Inflammatory macrophage (primary cell): Measurements from ENCODE around the gene BCCIP.

Experiments
- DNase-seq, 2 donors: peaks; one replicate each; pipeline ENCODE4 v3.0.0-alpha.2; 2020 to 2022

The BCCIP gene

DNA sequence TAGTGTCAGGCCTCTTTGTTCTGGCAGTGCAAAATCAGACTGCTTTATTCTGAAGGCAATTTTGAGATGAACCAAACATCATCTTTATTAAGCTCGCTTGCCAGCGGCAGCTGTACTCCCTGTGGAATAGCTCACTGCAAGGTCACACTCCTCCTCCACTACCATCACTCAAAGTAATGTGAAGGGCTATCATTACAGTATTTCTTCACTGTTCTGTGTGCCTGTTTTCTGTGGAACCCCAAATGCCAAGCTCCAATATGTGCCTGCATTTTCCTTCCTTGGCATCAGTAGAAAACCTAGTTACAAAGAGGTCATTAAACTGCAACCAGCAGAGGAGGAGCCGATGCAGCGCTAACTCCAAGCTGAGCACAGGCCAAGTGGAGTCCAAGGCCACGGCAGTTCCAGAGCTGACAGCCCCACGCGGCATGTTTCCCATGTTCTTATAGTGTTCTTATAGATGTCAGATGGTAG lies 21.4 kb downstream of the BCCIP start:
- no peak for DNase-seq

DNA sequence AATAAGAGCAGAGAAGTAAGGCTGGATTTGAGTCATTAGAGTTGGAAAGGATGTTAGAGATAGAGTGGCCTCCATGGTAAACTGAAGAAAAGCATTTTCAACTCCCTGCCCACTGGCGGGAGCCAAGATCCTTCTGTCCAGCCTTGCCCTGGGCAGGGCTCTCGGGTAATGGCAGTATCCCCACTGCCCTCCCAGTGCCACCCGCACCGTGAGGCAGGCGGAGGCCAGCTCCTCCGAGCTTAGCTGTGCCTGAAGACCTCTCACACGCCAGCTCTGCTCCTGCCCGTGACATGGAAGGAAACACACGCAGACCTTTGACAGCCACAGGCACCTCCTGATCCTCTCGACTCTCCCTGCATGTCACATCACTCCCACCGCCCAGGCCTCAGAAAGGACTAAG lies 22.3 kb downstream of the BCCIP start:
- no peak for DNase-seq

DNA sequence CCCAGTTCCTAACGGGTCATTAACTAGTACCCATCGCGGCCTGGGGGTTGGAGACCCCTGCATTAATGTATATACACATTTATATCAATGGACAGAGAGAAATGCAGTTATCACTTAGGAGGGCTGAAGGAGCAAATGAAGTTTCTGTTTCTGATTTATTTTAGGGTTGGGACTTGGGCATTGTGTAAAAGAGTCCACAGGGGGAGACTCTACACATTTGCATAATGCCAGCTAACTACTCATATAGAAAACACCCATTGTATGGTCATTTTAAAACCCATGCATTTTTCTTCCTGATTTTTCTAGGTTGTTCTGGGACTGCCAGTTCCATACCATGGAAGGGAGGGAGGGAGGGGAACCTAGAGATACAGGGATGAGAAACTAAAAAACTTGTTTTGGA lies 23.5 kb downstream of the BCCIP start:
- DNase-seq = no peak

DNA sequence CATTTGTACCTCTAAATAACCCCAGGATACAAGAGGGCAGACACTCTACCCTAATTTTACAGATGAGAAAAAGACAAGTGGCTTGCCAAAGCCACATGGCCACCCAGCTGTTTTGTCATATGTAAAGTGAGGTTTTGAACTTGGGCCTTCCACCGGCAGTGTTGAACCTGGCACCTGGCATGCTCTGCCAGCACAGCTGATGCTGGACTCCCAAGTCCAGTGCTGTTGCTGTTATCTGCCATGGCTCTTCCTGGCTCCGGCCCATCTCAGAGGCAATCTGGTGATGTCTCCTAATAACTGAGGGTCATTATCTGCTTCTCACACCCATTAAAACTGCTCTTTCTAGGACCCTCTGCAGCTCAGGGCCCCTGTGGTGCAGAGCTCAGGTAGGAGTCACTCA lies 25.0 kb downstream of the BCCIP start:
- DNase-seq = no peak

DNA sequence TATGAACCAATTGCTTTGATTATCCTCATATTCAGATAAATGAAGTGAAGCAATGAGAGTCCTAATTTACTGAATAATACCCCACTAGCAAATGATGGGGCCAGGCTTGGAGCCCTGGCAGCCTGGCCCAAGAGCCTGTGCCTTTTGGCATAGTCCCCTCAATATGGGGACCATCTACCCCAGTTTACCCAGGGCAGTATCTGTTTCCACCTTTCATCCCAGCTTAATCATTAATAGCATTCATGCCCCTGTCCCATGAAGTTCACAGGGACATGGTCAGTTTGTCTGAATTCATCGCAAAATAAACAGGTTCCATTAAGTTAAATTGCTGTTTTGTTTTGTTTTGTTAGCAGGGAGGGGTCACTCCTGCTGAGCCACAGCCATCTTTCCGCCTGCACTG lies 25.5 kb downstream of the BCCIP start:
- DNase-seq = no peak

DNA sequence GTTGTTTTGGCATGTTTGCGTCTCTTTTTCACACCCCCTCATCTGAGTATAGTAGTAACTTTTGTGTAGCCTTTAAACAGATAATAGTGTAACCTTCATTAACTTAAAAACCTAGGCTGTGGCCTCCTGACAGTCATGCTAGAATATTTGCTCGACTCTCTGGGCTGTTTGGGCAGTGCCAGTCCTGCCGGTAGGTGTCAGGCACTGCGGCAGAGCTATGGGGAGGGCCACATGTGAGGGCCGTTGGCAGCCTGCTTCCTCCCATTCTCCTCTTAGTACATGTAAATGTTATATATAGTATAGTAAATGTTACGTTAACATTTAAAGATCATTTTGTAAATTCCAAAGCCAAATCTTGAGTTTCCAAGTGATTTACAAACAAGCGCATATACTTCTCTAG lies 26.1 kb downstream of the BCCIP start:
- no peak for DNase-seq

DNA sequence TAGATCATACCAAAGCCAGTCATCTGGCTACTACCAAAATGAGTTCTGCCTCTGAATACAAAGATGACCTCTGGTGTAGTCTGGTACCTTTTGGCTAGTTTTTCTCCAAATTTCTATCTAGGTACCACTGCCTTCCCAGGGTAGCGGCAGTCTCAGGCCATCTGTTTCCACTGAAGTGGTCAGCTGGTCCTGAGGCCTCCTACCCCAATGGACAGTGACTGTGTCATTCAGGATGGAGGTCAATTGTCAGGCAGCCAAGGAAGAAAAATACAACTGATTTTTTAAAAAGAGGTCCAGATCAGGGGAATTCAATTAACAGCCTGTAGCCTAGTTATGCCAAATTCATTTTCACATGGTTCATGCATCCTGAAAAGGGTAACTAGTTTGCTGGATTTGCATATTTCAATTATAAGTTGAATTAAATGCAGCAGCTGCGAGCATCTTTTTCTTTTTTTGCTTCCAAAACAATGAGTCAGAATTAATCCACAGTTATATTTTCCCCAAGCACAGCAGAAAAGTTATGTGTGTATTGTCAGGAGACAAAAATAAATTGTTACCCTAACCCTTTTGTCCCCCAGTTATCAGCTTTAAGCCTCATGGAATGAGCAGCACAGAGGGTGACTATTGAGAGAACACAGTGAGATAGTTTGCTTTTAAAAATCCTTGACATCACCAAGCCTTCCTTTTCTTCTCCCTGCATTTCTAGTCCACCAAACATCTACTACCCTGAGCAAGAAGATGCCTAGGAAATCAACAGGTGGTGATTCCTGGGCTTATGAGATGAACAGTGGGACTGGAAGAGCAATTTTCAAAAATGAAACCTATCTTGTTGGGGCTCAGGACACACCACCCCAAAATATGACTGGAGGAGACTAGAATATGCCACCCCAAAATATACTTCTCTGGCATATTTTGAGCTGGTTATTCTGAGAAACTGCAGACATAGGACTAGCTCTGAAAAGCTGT lies 27.7 kb downstream of the BCCIP start:
- no peak for DNase-seq

DNA sequence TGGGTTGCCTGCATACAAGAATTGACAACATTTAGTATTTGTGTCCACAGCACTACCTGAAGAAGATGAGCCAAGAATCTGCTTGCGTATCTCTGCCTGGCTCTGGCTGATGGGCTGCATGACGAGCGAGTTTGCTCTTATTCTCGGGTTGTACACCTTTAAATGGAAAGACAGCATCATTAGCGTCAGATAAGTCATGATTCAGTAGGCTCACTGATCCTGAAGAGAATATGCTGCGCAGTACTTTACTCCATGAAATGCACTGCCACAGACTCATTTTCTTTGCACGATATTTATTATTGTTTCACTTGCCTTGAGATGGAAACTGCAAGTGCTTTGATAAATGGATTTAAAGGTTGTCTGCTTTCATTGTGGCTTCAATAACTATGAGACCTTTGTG lies 29.1 kb downstream of the BCCIP start:
- DNase-seq = no peak

DNA sequence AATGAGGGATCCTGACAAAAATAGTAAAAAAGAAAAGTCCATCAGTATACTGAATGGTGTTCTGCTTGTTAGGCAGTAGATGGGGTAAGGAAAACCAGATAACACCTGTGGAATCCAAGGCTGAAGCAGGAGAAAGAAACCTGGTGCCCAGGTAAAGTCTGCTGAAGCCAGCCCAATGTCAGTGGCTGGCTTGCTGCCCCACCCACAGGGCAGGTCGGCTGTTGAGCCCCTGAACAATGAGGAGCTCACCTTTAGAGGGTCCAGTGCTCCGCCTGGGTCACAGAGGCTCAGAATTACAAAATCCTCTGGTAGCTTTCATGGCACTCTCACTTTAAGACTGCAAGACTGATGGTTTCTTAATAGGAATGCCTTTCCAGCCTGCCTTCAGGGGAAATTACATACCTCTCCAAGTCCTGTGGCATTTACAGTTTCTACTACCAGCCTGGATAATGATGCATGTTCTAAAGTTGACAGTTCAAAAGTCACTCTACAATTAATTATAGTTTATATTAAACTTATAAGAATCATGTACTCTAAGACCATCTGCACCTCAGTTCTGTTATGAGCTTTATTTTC lies 33.9 kb downstream of the BCCIP start:
- no peak for DNase-seq

DNA sequence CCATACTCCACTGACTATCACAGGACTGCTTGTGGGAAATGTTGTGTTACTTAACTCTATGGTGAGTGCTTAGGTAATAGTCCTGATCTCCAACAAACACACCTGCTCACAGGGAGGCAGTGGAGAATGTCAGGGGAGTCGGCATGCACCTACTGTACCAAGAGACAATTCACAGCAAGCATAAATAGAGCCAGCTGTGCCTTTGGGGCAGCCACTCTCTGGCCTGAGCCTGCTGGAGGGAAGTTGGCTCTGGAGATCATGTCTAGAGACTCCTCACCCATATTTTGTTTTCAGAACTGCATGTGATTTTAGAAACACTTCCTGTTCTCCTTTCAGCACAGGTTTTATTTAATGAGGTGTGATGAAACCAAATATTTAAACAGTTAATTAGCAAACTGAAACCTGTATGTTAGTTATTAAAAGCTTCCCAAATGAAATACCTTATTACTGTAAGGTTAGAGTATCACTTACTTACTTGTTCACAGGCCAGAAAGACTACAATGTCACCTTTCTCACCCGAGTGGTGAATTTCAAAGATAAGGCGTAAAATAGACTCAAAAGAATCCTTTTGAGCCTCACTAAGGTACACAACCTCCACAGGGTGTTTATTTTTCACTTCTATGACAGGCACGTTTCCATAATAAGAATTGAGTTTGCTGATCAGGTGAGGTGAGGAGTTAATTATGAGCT lies 35.9 kb downstream of the BCCIP start:
- peak in 1 of 2 donors; percentile 18 for DNase-seq

DNA sequence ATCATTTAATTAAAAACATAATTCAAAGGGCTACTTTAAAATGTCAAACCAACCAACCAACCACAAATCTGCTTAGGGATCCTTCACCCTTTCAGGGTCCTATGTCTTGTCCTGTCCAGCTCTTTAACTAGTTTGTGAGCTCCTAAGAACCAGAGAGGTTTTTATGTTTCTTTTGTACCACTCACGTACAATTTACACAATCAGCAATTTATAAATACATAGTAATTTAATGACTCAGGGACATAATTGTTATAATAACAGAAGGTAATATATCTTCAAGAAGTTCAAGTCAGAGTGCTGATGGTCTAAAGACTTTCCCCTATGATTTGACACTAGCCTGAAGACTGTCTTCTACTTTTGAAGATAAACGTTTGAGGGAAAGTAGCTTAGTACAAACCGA lies 41.8 kb downstream of the BCCIP start:
- DNase-seq = no peak

DNA sequence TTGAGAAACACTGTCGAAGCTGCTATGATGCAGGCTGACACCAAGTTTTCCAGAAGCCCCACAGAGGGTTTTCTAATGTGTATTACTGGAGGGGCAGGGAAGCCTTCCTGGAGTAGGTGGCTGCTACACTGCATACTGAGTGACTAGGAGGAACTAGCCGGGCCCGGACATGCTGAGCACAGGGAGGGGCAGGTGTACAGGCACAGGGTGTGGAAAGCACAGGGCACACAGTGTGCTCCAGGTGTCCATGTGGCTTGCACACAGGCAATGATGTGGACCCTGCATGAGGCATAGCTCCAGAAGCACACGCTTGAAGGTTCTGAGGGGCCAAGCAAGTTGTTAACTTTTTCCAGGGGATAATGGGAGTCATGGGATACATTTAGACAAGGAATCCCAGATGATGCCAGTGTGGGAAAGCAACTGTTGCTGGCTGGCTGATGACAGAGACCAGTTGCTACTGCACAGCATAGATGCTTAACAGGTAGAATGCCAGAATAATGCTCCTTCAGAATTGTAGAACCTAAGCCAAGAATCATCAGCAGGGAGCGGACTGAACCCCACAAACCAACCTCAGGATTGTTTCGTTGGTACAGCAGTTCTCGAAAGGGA lies 43.2 kb downstream of the BCCIP start:
- DNase-seq = no peak

DNA sequence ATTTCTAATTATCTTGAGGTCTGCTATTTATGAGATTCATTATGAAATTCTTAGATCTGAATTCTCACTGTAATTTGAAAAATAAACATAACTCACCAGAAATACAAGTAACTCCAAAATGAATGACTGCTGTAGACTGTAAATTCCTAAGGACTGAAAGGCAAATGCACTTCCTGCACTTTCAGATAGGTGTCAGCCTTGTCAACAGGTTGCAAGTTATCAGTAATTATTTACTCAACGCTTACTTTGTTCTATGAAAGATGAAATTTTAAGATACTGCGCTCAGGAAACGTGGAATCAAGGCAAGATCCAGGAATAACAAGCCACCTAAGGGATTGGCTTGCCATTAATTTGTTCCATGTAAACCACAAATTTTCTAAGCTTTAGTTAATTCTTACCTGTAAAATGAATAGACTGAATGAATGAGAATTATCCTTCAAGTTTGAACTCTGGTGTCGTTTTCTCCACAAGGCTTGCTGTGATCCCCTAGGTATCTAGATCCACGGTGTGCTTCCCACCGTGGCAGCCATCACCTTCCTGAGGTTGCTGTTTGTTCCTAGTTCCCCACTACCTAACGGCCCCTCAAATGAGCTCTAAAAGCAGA lies 45.1 kb downstream of the BCCIP start:
- DNase-seq = peak; percentile 19 to 37

DNA sequence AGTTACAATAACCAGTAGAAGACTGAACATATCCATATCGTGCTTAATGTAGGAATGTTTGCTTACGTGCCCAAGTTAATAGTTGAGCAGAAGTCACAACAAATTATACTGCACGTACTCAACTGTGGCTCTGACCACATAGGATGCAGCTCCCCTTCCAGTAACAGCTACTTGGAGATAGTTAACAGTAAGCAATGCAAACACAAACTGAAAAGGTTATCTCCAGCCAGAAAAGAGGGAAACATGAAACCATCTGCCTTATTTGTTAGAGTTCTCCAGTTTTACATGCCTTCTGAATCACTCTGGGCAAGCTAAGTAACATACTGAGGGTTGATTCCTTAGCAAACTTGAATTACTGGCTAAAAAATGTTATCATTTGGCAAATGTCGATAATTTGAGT lies 48.0 kb downstream of the BCCIP start:
- no peak for DNase-seq

DNA sequence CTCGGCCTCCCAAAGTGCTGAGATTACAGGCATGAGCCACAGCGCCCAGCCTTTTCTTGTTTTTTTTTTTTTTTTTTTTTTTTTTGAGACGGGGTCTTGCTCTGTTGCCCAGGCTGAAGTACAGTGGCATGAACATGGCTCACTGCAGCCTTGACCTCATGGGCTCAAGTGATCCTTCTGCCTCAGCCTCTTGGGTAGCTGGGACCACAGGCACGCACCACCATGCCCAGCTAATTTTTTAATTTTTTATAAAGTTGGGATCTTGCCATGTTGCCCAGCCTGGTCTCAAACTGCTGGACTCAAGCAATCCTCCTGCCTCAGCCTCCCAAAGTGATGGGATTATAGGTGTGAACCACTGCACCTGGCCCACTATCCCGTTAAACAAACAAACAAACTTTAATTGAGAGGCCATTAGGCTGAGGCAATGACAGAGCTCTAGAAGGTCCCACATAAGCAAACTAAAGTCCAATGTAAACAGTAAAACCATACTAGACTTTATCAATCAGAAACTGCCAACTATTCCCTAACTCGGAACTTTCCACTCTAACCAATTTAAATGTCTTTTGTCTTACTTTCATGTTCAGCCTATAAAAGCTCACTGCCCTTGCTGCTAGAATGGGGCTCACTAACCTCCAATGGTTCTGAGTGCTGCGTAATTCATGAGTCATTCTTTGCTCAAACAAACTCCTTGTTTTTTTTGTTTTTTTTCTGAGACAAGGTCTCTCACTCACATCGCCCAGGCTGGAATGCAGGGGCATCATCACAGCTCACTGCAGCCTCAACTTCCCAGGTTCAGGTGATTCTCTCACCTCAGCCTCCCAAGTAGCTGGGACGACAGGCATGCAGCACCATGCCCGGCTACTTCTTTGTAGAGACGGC lies 55.9 kb downstream of the BCCIP start:
- DNase-seq = no peak

DNA sequence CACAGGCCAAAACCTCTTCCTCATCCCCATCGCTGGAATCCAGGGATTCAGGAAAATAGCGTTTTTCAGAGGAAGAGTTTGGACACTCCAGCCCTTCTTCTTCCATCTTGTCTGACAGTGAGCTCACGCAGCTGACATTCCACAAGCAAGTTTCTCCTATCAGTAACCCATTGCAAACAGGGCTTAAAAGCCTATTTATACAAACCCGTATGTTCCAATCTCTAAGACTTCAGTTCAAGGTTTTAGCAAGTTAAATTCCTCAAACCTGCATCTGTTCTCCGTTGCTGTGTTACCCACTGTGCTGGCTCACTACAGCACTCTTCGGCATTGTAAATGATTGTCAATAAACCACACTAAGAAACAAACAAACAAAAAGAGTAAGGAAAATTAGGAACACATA lies 57.4 kb downstream of the BCCIP start:
- DNase-seq = no peak

DNA sequence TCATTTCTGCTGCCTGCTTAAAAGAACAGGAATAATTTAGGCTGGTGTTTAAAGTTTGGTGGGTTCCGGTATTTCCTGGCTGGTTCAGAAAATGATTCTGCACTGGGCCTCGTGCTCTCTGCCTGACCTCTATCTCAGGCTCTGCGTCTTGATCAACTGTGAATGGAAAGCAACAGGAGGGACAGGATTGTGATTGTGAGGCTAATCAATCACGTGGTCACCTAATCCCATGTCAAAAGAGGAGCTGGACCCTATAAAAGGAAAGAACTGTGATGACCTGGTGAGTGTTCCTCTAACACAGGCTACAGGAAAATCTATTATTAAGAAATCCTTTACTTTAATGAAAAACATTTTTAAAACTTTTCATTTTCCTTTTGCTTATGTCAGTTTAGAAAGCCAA lies 57.8 kb downstream of the BCCIP start, which contains the start of gene DHX32:
Gene DHX32 (minus strand): TSS at position 101 of the 400 bp plus-strand sequence. CDS start 468 bp downstream, outside the sequence.
- DNase-seq = no peak

DNA sequence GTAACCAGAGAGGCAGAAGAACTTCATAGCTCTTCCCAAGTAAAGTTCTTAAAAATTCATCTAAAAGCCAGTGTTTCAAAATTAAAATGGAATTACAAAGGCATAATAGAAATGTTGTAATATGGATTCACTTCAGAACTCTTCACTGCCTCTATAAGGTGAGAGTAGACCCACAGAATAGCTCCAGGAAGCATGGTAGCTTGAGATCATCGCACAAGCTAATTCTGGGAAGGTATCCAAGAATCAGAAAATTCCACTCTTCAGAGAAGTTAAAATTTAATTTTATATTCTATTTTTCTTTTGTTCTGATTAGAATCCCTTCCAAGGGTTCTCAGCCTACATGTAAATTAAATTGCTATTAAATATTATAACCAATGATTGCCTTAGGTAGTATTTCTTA lies 59.2 kb downstream of the BCCIP start:
- no peak for DNase-seq

DNA sequence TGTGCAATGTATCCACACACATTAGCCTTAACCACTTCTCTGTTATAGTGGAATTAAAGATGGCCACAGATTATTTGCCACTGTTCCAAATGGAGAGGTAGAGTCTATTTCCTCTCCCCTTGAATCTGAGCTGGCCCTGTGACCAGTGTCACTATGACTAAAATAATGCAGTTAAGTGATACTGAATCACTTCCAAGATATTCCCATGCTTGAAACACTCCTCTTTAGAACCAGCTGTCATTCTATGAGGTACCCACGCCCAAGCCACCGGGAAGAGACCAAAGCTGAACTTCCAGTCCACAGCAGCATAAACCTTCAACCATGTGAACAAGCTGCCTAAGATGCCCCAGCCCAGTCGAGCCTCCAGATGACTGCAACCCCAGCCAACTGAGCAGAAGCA lies 59.9 kb downstream of the BCCIP start:
- DNase-seq = no peak
